HT-29 (cell line): ENCODE results near the gene KIAA0232. TPM values are rescaled to one million over a fixed set of nuclear protein-coding genes. Genes with fewer than 3 reads are reported as not detected.
A peak's percentile ranks its signal among the peaks of the same experiment; 100 is the strongest.
"Not testable (repeated sequence)": the region's sequence is repeated elsewhere in the genome, so short reads cannot be mapped to it uniquely, and the experiment has no call there.

Experiments used
- DNase-seq: peaks from one replicate; pipeline ENCODE4 v3.0.0-alpha.2; 2015; ENCODE audit warnings: low spot score
- total RNA-seq: library from RNA; depleted of rRNA; stranded (reverse); fragments of >200 nt; shearing (Covaris generic); gene quantifications from 2 replicates; pipeline ENCODE4 v1.2.3, GENCODE V29; 2014

Gene KIAA0232
- total RNA-seq, 1 experiment from 2014 or later: 6.0 TPM

DNA sequence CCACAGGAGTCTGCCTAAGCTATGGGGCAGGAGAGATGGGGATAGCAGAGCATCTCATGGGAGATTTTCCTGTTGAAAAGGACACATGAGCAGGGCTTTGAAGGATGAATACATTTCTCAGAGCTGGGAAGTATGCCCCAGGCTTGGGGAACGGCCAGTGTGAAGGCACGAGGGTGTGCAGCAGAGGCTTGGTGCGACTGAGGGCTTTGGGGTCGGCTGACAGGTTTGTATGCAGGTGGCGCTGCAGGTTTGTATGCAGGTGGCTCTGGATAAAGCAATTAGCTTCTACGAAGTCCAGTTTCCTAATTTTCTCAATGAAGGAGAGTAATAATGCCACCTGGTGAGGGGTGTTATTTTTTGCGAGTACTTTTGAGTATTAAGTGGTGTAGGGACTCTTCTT, 6.8 kb upstream of the KIAA0232 start:
- no peak for DNase-seq

DNA sequence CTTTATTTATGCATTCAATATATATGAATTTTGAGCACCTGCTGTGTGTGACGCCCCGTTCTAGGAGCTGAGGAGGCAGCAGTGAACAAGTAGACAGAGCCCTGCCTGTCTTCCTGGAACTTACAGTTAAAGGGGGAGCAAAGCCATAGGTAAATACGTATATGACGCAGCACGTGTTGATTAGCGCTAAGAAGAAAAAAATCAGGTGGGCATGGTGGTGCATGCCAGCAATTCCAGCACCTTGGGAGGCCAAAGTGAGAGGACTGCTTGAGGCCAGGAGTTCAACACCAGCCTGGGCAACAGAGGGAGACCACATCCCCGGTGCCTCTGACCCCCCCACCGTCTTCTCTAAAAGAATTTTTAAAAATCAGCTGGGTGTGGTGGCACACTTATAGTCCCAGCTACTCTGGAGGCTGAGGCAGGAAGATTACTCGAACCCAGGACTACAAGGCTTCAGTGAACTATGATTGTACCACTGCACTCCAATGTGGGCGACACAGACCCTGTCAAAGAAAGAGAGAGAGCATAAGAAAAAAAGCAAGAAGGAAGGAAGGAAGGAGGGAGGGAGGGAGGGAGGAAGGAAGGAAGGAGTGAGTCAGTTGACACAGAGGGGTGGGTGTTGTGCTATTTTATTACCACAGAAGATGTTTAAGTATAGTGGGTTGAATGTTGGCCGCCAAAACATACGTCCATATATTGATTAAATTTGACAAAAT, 5.4 kb upstream of the KIAA0232 start:
- DNase-seq: no peak

DNA sequence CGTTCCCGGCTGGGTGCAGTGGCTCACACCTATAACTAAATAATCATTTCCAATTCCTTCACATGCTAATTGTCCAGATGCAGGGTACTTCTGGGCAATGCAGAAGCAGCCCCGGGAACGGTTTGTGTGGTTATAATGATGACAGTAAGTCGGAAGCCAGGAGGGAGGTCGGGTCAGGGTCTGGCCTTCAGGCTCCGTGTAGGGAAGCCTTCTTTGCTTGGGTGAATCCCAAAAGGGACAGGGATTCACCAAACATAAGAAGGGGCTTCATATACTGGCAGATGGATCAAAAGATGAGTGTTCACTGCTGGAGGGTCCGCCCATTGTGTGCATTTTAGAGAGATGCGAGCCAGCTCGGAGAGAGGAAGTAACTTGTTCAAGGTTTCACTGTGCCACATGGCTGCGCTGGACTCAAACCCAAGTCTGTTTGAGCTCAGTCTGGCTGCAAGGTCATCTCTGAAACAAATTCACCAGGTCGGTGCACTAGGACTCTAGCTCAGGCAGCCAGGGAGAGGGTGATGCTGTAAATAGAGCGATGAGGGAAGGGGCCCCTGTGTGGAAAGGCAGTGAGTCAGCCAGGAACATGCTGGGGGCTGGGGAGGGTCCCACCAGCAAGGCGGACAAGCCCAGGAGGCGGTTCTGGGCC, 4.8 kb upstream of the KIAA0232 start:
- no peak for DNase-seq

DNA sequence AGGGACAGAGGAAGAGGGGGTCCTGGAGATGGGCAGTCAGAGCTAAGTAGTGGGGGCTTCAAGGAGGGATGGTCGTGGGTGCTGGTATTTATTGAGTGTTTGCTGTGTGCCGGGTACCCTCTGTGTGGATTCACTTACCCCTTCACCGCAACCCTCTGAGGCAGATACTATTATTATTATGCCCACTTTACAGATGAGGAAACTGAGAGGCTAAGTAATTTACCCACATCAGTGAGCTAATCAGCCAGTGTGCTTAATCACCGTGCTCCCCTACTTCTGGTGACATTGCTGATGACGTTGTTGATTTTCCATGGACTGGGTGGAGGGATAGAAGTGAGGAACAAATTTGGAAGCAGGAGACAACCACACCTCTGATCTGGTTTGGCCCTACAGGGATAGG, 4.1 kb upstream of the KIAA0232 start:
- no peak for DNase-seq

DNA sequence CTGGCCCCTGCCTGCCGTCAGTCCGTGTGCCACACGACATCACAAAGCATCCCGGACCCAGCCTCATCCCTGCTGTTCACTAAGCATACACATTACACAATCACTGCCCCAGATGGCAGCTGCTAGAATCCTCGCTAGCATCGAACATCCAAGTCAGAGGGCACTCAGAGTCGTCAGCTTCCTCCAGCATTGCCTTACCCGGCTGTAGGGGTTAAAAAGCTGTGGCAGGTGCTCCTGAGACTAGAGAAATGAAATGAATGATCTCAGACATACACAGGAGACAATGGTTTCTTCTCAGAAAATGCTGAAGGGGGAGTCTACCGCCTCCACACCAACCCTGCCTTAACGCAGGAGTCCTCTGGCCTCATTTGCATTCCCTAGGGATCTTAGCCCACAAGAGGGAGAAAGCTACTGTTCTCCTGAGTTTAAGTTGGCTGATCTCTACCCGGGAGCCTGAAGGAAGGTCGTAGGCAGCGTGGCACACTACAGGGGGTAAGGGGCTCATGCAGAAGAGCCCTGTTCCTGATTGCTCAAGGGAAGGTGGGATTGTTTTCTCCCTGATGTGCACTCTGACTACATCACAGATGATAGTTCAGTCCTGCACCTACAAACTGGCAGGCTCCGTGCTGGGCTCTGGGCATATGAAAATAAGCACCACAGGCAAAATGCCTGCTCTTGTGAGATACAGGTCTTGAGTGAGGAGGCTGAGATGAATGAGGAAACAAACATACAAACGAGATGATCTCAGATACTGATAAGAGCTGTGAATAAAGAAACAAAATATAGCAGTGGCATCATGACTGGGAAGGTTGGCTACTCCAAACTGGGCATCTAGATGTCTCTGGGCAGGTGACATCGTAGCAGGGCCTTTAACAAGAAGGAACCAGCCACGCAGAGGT, 2.6 kb upstream of the KIAA0232 start:
- DNase-seq: peak; percentile 24

DNA sequence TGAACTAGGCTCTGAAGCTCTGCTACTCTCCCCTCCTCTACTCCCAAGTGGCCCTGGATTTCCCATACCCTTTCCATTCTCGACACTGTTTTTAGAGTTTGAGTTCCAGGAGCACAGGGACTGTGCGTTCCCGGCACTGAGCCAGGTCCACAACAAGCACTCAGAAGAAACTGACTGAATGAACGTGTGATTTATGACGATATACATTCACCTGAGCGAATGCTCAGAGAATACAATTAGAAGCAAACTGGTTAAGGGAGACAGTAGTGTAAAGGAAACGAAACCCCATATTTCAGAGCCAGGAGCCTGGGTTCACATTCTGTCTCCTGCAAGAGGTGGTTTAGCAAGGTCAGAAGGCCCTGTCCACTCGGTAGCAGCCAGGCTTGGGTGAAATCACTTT, 1.4 kb upstream of the KIAA0232 start:
- DNase-seq: no peak

DNA sequence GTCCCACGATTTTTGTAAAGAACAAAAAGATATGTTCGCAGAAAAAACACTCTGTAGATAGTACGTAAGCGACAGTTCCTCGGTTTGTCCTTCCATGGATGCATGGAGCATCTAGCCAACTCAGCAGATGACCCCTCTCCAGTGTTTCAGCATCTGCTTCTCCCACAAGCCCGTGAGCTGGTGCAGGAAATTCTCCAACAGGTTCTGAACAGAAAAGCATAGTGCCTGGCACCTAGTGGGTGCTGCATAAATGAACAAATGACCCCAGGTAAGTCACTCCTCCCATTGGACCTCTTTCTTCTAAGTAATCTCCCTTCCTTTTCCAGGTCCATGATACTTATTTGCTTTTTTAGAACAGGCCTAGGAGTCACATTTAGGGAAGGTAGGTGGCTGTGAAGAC, 966 bp upstream of the KIAA0232 start:
- DNase-seq: peak; percentile 24

DNA sequence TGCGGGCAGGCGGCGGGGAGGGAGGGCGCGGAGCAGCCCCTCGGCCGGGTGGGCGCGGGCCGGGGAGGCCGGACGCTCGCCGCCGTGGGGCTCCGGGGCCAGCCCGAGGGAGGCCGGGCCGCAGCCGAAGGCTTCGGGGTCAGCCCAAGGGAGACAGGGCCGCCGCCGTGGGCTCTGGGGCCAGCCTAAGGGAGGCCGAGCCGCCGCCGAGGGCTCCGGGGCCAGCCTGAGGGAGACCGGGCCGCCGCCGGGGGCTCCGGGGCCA, 251 bp downstream of the KIAA0232 start:
- DNase-seq: no peak

DNA sequence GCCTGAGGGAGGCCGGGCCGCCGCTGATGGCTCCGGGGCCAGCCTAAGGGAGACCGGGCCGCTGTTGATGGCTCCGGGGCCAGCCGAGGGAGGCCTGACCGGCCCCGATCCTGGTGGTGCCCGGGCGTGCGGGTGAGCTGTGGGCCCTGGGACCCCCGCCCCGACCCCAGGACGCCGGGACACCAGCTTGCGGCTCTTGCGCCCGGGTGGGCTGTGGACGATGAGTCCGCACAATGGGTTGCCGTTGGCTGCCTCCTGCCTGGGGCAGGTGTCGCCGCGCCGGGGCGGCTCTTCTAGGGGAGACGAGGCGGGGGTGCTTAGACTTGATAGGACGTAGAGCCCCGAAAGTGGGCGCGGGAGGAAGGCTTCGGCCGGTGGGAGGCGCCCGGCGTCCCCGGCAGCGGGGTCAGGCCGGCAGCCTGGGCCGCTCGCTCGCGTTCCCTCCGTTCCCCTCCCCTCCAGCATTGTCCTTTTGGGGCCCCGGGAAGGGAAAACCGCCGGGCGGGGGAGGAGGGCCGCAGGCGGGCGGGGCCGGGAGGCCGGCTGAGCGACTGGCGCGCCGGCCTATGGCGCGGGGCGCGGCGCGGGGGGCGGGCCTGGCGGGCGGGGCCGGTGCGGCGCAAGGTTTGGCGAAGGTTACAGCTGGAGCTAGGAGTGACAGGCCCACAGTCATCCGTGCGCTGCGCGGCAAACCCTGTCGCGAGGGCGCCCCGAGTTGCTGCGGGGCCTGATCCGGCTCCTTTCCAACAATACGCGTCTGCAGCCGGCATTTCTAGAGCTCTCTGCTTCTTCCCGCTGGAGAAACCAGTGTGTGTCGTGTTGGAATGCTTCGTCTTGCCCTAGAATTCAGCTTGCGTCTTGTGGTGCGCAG, 819 bp downstream of the KIAA0232 start:
- peak; percentile 84 for DNase-seq

DNA sequence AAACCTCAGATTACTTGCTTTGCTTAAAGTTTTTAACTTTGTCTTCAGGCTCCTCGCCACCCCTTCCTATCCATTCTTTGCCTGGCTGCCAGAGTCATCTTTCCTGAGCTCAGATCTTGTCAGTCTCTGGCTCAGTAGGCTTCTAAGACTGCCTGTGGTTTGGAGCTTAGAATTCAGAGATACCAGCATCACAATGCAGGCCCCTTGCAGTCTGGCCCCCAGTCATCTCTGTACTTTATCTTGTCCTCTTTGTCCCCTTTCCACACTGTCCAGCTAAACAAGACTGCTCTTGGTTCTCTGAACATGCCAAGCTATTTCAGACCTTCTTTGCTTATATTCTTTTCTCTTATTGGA, 3.0 kb downstream of the KIAA0232 start:
- DNase-seq: no peak

DNA sequence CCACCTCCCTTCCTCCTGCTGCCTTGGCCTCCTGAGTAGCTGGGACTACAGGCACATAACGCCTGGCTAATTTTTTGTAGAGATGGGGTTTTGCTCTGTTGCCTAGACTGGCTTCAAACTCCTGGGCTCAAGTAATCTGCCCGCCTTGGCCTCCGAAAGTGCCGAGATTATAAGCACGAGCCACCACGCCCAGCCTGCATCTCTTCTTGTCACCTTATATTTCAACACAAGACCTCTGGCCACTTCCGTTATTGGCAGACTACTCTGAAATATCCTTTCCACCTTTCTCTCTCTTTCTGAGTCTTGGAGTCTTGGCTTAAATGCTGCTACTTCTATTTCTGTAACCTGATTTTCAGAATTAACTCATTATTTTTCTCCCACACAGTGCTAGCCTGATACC, 5.6 kb downstream of the KIAA0232 start:
- no peak for DNase-seq

DNA sequence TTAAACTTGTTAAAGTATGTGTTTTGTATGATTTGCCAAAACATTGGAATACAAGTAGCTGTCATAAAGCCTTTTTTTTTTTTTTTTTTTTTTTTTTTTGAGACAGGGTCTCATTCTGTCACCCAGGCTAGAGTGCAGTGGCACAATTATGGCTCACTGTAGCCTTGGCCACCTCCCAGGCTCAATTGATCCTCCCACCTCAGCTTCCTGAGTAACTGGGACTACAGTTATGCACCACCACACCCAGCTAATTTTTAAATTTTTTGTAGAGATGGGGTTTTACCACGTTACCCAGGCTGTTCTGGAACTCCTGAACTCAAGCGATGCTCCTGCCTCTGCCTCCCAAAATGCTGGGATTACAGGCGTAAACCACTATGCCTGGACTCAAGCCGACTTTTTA, 8.7 kb downstream of the KIAA0232 start:
- DNase-seq: not testable (repeated sequence)

DNA sequence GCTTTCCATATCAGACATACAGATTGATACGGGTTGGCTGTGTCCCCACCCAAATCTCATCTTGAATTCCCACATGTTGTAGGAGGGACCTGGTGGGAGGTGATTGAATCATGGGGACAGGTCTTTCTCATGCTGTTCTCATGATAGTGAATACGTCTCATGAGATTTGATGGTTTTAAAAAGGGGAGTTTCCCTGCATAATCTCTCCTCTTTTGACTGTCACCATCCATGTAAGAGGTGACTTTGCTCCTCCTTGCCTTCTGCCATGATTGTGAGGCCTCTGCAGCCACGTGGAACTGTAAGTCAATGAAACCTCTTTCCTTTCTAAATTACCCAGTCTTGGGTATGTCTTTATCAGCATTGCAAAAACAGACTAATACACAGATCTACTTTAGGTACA, 9.3 kb downstream of the KIAA0232 start:
- not testable (repeated sequence) for DNase-seq

DNA sequence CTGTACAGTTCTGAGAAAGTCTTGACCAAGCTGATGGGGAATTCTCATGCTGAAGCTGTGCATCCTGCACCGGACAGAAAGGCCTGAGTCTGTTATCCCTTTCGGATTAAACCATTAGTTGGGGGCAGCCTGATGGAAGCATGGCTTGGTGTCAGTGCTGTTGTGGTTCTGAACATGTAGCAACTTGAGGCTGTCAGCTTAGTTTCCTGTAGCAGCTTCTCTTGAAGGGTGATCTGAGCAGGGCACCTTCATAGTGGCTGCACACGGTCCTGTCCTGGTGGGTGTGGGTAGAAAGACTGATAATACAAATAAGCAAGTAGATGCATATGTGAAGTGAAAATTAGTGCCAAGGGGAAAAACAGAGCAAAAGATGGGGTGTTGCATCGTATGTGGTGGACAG, 11.7 kb downstream of the KIAA0232 start:
- no peak for DNase-seq

DNA sequence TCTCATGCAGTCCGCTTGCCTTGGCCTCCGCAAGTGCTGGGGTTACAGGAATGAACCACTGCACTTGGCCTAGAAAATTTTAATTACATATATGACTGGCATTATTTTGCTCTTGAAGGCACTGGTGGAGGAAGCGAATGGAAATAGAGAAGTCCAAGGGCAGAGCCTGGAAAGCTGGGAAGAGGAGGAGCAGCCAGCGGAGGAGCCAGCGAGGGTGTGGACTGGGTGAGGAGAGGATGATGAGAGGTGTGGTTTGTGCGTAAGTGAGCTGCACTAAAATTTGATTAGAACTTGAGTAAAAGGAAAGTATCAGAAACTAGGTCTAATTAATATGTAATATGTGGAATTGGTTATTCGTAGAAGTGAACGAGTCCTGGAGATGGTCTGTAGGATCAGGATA, 13.3 kb downstream of the KIAA0232 start:
- no peak for DNase-seq

DNA sequence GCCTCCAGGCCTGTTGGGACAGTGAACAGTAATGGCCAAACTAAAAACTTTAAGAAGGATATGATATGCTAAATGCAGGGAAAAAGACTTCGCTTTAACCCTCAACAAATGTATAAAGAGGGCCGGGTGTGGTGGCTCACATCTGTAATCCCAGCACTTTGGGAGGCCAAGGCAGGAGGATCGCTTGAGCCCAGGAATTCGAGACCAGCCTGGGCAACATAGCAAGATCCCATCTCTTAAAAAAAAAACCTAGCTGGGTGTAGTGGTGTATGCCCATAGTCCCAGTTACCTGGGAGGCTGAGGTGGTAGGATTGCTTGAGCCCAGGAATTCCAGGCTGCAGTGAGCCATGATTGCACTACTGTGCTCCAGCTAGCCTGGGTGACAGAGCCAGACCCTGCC, 14.8 kb downstream of the KIAA0232 start:
- not testable (repeated sequence) for DNase-seq

DNA sequence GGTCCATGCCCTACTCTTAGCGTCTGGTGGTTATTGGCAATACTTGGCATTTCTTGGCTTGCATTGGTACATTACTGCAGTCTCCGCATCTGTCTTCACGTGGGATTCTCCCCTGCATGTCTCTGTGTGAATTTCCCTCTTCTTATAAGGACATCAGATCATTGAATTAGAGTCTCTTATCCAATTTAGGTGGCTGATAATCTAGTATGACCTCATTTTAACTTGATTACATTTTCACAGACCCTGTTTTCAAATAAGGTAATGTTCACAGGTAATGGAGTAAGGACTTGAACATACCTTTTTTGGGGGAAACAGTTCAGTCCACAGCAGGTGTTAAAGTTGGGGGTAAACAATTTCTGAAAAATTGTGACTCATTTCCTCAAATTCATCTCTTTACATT, 16.6 kb downstream of the KIAA0232 start:
- no peak for DNase-seq

DNA sequence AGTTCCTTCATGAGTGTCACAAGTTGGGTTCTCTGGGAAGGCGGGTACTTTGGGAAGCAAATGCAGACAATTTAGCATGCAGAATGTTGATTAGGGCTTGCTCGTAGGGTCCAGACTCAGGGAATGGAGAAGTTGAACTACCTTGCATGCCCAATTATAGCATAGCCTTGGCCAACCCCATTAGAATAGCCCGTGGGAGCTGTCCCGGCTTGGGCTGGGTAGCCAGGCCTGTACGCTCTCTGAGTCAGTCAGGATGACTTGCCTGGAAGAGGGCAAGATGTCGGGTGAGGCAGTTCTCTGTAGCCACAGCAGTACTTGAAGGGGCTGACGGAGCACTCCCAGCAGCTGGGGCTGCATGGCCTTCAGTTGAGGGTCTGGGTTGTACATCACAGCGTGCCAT, 19.5 kb downstream of the KIAA0232 start:
- no peak for DNase-seq

DNA sequence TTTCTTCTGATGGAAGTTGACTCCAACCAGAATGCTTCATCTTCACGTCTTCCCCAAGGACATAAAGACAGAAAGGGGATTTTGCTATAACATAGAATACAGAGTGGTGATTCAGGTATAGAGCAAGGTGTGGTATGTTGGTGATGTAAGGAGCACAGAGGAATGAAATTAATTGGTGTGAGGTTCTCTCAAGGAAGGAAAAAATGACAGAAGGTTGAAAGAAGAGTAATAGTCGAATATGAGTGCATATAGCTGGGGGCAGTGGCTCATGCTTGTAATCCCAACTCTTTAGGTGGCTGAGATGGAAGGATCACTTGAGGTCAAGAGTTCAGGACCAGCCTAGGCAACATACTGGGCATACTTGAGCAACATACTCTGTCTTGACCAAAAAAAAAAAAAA, 20.1 kb downstream of the KIAA0232 start:
- no peak for DNase-seq

DNA sequence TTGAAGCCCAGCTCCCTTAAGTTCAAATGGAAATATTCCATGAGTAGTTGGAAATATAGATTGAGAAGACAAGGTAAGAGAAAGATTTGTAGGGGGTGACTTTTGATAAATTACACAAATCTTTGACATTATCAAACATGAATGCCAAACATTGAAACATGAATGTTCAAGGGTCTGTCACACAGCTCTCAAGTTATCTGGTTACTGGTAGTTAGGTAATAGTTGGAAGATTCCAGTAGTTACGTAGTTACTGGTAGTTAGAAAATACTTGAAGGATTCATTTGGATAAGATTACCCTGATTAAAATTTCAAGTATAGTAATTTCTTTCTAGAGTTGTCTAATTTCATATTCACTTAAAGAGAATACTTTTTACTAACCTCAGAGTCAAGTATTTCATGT, 20.7 kb downstream of the KIAA0232 start:
- no peak for DNase-seq

DNA sequence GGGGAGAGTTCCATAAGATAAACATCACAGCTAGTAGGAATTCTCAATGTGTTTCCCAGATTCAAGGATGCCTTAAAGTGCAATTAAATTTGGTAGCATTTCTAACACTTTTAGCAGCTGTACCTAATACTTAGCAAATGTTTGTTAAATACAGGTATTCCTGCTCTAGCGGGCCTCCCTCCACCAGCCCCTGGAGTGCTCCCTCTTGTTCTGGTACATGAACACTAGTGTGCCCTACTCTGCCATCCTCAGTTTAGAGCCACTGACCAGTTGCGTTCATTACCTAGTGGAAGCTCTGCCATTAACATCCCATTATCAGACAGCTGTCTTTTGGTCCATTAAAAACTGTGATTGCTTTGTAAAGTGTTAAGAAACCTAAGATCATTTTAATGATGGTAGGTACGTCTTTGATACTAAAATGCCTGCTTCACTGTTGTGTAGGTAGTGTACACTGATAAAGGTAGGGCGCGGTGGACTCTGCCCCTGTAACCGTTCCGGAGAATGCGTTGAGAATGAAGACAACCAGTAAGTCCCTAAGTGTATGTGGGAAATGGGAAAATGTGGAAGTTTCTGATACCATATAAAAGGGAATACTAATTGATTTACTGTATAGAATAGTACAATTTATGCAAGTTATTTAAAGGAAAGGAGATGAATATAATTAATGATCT, 21.7 kb downstream of the KIAA0232 start:
- no peak for DNase-seq
